Skeletal muscle tissue (tissue), 5 donors: ENCODE results near the gene CGAS. TPM values are rescaled to one million over a fixed set of nuclear protein-coding genes. Genes with fewer than 3 reads are reported as not detected.
"Not testable (repeated sequence)": the region's sequence is repeated elsewhere in the genome, so short reads cannot be mapped to it uniquely, and the experiment has no call there.

ENCODE experiments used
- H3K27ac ChIP-seq: one replicate; pipeline ENCODE4 v1.7.0; 2013; ENCODE audit warnings: mild to moderate bottlenecking, low read depth, low read length, inconsistent platforms
- H3K27me3 ChIP-seq, 3 donors: one replicate each; pipeline ENCODE4 v1.7.0; 2013; ENCODE audit warnings: low read length in 3 of 3; ENCODE audit not compliant: control insufficient read depth in 3 of 3, insufficient read depth in 3 of 3
- H3K36me3 ChIP-seq, 3 donors: one replicate each; pipeline ENCODE4 v1.7.0; 2013; ENCODE audit warnings: low read length in 3 of 3; ENCODE audit not compliant: control insufficient read depth in 3 of 3, insufficient read depth in 3 of 3
- H3K4me1 ChIP-seq, 3 donors: one replicate each; pipeline ENCODE4 v1.7.0; 2013; ENCODE audit warnings: low read length in 3 of 3, mild to moderate bottlenecking in 3 of 3; ENCODE audit not compliant: control insufficient read depth in 3 of 3, insufficient read depth in 3 of 3
- H3K4me3 ChIP-seq, 3 donors: one replicate each; pipeline ENCODE4 v1.7.0; 2013; ENCODE audit warnings: low read length in 3 of 3
- H3K9ac ChIP-seq, 3 donors: one replicate each; pipeline ENCODE4 v1.7.0; 2013; ENCODE audit warnings: low read length in 3 of 3, mild to moderate bottlenecking in 3 of 3, moderate library complexity in 2 of 3, low read depth in 1 of 3
- H3K9me3 ChIP-seq, 3 donors: one replicate each; pipeline ENCODE4 v1.7.0; 2013; ENCODE audit warnings: low read length in 3 of 3; ENCODE audit not compliant: control insufficient read depth in 3 of 3
- small RNA-seq: library from RNA; depleted of rRNA; stranded (forward); fragments of <200 nt; gene quantifications from one replicate; pipeline ENCODE3, GENCODE V24; 2014
- total RNA-seq: library from RNA; depleted of rRNA; stranded (reverse); fragments of >200 nt; gene quantifications from one replicate; pipeline ENCODE4 v1.2.3, GENCODE V29; 2014
- donor health status: Osteomylitis.

CGAS gene
- total RNA-seq, 1 donor from 2014 or later = 7.3 TPM

DNA sequence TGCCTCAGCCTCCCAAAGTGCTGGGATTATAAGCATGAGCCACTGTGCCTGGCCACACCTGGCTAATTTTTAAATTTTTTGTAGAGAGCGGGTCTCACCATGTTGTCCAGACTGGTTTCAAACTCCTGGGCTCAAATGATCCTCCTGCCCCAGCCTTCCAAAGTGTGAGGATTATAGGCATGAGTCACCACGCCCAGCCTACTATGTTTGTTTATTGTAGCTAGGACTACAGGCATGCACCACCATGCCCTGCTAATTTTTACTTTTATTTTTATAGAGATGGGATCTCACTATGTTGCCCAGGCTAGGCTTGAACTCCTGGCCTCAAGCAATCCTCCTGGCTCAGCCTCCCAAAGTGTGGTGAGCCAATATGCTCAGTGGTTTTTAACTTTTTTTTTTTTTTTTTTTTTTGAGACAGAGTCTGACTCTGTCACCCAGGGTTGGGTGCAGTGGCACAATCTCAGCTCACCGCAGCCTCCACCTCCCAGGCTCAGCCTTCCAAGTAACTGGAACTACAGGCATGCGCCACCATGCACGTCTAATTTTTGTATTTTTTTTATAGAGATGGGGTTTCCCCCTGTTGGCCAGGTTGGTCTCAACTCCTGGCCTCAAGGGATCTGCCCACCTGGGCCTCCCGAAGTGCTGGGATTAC lies 69.5 kb downstream of the CGAS start:
- Histone ChIP-seq H3K36me3 (no peaks in the 10 kb centered on the region), H3K27ac (no peak overlapping the region), H3K9me3 (no peaks in the 10 kb centered on the region), H3K27me3 (no peaks in the 10 kb centered on the region), H3K4me1 (no peaks in the 10 kb centered on the region), H3K4me3 (no peak overlapping the region), H3K9ac (no peak overlapping the region)

DNA sequence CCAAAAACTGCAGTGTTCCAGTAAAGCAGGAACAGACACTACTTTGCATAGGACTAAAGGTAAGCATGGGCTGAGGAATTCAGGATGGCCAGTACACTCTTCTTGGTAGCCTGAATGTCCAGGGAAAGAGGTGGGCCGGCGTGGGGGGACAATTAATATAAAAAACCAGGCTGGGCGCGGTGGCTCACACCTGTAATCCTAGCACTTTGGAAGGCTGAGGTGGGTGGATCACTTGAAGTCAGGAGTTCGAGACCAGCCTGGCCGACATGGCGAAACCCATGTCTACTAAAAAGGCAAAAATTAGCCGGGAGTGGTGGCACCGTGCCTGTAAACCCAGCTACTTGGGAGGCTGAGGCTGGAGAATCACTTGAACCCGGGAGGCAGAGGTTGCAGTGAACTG lies 70.6 kb downstream of the CGAS start:
- not testable (repeated sequence) for H3K9me3 ChIP-seq, H3K4me3 ChIP-seq, H3K27ac ChIP-seq, H3K27me3 ChIP-seq, H3K9ac ChIP-seq, H3K36me3 ChIP-seq, H3K4me1 ChIP-seq

DNA sequence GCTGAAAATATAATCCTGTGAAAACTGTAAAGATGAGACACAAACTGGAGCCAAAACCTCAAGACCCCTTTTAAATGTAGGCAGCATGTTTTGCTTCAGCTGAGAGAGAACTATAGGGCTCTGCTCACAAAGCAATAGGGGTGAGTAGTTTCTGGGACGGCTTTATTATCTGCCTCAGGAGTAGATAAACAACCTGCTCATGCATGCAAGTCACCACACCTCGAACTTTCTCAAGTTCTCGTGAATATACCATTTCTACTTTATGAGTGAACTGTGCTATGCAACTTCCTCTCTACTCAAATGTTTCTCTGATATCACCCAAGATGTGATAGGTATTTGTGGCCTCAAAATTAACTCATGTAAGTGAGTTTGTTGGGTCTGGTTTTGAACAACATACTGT lies 74.9 kb downstream of the CGAS start:
- no peak overlapping the region for H3K9ac ChIP-seq
- H3K9me3 ChIP-seq = peaks cover 0 to 5% (median 3%) of the 10 kb centered on the region in 3 donors
- no peak overlapping the region for H3K27ac ChIP-seq
- no peaks in the 10 kb centered on the region for H3K27me3 ChIP-seq
- H3K4me3 ChIP-seq = no peak overlapping the region
- no peaks in the 10 kb centered on the region for H3K4me1 ChIP-seq
- no peaks in the 10 kb centered on the region for H3K36me3 ChIP-seq

DNA sequence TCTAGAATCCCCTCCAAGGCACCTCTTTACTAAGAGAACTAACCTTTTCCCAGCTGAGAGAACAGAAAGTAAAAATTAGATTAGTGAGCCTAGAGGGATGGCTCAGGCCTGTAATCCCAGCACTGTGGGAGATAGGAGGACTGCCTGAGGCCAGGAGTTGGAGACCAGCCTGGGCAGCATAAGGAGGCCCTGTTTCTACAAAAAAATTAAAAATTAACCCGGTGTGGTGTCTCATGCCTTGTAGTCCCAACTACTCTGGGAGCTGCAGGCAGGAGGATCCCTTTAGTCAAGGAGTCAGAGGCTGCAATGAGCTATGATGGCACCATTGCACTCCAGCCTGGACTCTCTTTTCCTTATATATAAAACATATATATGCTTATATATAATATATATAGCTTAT lies 76.9 kb downstream of the CGAS start:
- H3K4me1 ChIP-seq = no peaks in the 10 kb centered on the region
- no peaks in the 10 kb centered on the region for H3K27me3 ChIP-seq
- H3K36me3 ChIP-seq = no peaks in the 10 kb centered on the region
- no peak overlapping the region for H3K4me3 ChIP-seq
- no peak overlapping the region for H3K27ac ChIP-seq
- H3K9me3 ChIP-seq = peaks cover 0 to 7% (median 6%) of the 10 kb centered on the region in 3 donors
- H3K9ac ChIP-seq = no peak overlapping the region

Small RNA genes within 50 kb of the gene (small RNA-seq; reads per million reads assigned to genes)
- gene RN7SL827P (not detected), gene RNU6-975P (not detected)

Other genes with a start within 250 kb of the CGAS start
- not detected for gene KHDC1L, start 226.8 kb downstream of the CGAS start, total RNA-seq
- gene KHDC1, start 189.1 kb downstream of the CGAS start, total RNA-seq = 2.6 TPM
- gene DPPA5, start 98.0 kb downstream of the CGAS start, total RNA-seq = not detected
- not detected for gene KHDC3L, start 89.6 kb downstream of the CGAS start, total RNA-seq
- not detected for gene OOEP, start 82.4 kb downstream of the CGAS start, total RNA-seq
- not detected for gene DDX43, start 57.5 kb downstream of the CGAS start, total RNA-seq
- 25.6 TPM for gene MTO1, start 9.4 kb upstream of the CGAS start, total RNA-seq
- 25,587 TPM for gene EEF1A1, start 68.7 kb upstream of the CGAS start, total RNA-seq
- gene SLC17A5, start 201.7 kb upstream of the CGAS start, total RNA-seq = 20.9 TPM
- gene CD109, start 243.9 kb upstream of the CGAS start, total RNA-seq = 19.3 TPM